PC-3 (cell line): ENCODE measurements around the gene ARV1. TPM values are rescaled to one million over a fixed set of nuclear protein-coding genes. Genes with fewer than 3 reads are reported as not detected.

Experiments used
- ATAC-seq: fragments of 200-7000 bp; cut with Tn5 transposase; 2 replicates; pipeline ENCODE4 v1.9.1; 2020; ENCODE audit warnings: mild to moderate bottlenecking, moderate library complexity
- BruUV-seq: library from RNA; stranded (reverse); fragments of 400-500 nt; replicated peaks from 2 replicates; lab custom pipeline; 2021; lab: Mats Ljungman, UMichigan
- CTCF ChIA-PET: fragments of 300-600 bp; sonication (Branson Sonifier 250); formaldehyde crosslinking; loops from one replicate; lab custom pipeline; 2022; ENCODE audit warnings: antibody characterized with exemption; lab: Charles Lee
- POLR2A ChIA-PET: fragments of 300-600 bp; sonication (Branson Sonifier 250); formaldehyde crosslinking; loops from one replicate; lab custom pipeline; 2022; ENCODE audit warnings: antibody characterized with exemption; ENCODE audit not compliant: unreplicated experiment; lab: Charles Lee
- DNase-seq: peaks from one replicate; pipeline ENCODE4 v3.0.0-alpha.2; 2015
- H2AFZ ChIP-seq: fragments of 300-600 bp; sonication (generic); 2 replicates; pipeline ENCODE4 v1.6.0; 2016; ENCODE audit warnings: antibody characterized with exemption, low read length
- H3F3A ChIP-seq: fragments of 300-600 bp; sonication (generic); one replicate; pipeline ENCODE4 v1.6.0; 2017; ENCODE audit warnings: antibody characterized with exemption, low read length, control low read depth, mild to moderate bottlenecking; ENCODE audit not compliant: unreplicated experiment
- H3K27ac ChIP-seq: fragments of 300-600 bp; sonication (generic); 2 replicates; pipeline ENCODE4 v1.5.1; 2016; ENCODE audit warnings: mild to moderate bottlenecking, low read length
- H3K27me3 ChIP-seq: fragments of 300-600 bp; sonication (generic); 2 replicates; pipeline ENCODE4 v1.6.1; 2016; ENCODE audit warnings: low read length, mixed read lengths
- H3K36me3 ChIP-seq: fragments of 300-600 bp; sonication (generic); 2 replicates; pipeline ENCODE4 v1.6.1; 2016; ENCODE audit warnings: low read depth, mixed run types, low read length, mixed read lengths
- H3K4me1 ChIP-seq: fragments of 300-600 bp; sonication (generic); 2 replicates; pipeline ENCODE4 v1.5.1; 2016; ENCODE audit warnings: low read length; ENCODE audit not compliant: insufficient read depth
- H3K4me2 ChIP-seq: fragments of 300-600 bp; sonication (generic); 2 replicates; pipeline ENCODE4 v1.6.0; 2016; ENCODE audit warnings: low read length
- H3K4me3 ChIP-seq: fragments of 300-600 bp; sonication (generic); 2 replicates; pipeline ENCODE4 v1.5.1; 2016; ENCODE audit warnings: mild to moderate bottlenecking, low read length, mixed read lengths
- H3K79me2 ChIP-seq: fragments of 300-600 bp; sonication (generic); 2 replicates; pipeline ENCODE4 v1.6.1; 2017; ENCODE audit warnings: low read length, mixed read lengths
- H3K9ac ChIP-seq: fragments of 300-600 bp; sonication (generic); 2 replicates; pipeline ENCODE4 v1.6.0; 2016; ENCODE audit warnings: mild to moderate bottlenecking, low read length
- H3K9me2 ChIP-seq: fragments of 300-600 bp; sonication (generic); replicated peaks from 2 replicates; pipeline ENCODE4 v1.6.1; 2016; ENCODE audit warnings: mixed run types, low read length, mixed read lengths
- H3K9me3 ChIP-seq: fragments of 300-600 bp; sonication (generic); 2 replicates; pipeline ENCODE4 v1.6.1; 2016; ENCODE audit warnings: low read length, mixed read lengths
- H4K20me1 ChIP-seq: fragments of 300-600 bp; sonication (generic); 2 replicates; pipeline ENCODE4 v1.6.1; 2016; ENCODE audit warnings: low read length, mixed read lengths
- CTCF ChIP-seq: fragments of 300-600 bp; sonication (generic); conservative IDR thresholded peaks from 2 replicates; pipeline ENCODE4 v1.5.1; 2017; ENCODE audit warnings: antibody characterized with exemption, low read depth, mild to moderate bottlenecking, low read length
- EZH2 ChIP-seq: fragments of 300-600 bp; sonication (generic); IDR thresholded peaks from one replicate; pipeline ENCODE4 v1.6.1; 2017; ENCODE audit warnings: antibody characterized with exemption, mild to moderate bottlenecking, low read length; ENCODE audit not compliant: unreplicated experiment
- EZH2phosphoT487 ChIP-seq: fragments of 300-600 bp; sonication (generic); IDR thresholded peaks from 2 replicates; pipeline ENCODE4 v1.6.1; 2018; ENCODE audit warnings: mild to moderate bottlenecking, antibody characterized with exemption, low read length, borderline replicate concordance
- intact Hi-C: fragments of 100-400 bp; cut with micrococcal nuclease; formaldehyde crosslinking; loops from 2 replicates; pipeline ENCODE4 v1.9.0; 2023
- total RNA-seq: library from RNA; depleted of rRNA; stranded (reverse); fragments of >200 nt; gene quantifications from 2 replicates; pipeline ENCODE4 v1.2.3, GENCODE V29; 2014

The ARV1 gene
- total RNA-seq, 1 experiment from 2014 or later, result 30.6 TPM

- peaks cover 11% of the 10 kb centered on the region; the same call in 1 of the 2 replicates for H4K20me1 ChIP-seq
- H3K9ac ChIP-seq, result no peak overlapping the region
- no peak overlapping the region for H3K27ac ChIP-seq
- H3K79me2 ChIP-seq, result peaks cover 60% of the 10 kb centered on the region
- no peaks in the 10 kb centered on the region for H3K27me3 ChIP-seq
- no TSS peak for BruUV-seq
- peaks cover 13% of the 10 kb centered on the region for H3K4me1 ChIP-seq
- DNase-seq (peak; percentile 77), ATAC-seq (peak; percentile 99)
- H3F3A ChIP-seq, result no peaks in the 10 kb centered on the region
- no peak for TF ChIP-seq EZH2
- no peak for TF ChIP-seq CTCF
- TF ChIP-seq EZH2phosphoT487, result no peak
- no peak overlapping the region for H2AFZ ChIP-seq
- H3K9me3 ChIP-seq, result no peaks in the 10 kb centered on the region
- intact Hi-C loops, result no loop called here
- ChIA-PET CTCF (no interaction called here), POLR2A (no interaction called here)
- H3K4me3 ChIP-seq, result no peak overlapping the region
- H3K9me2 ChIP-seq, result no peaks in the 10 kb centered on the region
- peak overlapping the region; percentile 20 for H3K4me2 ChIP-seq
- H3K36me3 ChIP-seq, result peaks cover 28% of the 10 kb centered on the region; the same call in 1 of the 2 replicates
These were observed 8.1 kb downstream of the ARV1 start for GRCh38 chr1:230986976-230987375.

- Histone ChIP-seq H3K79me2 (peaks cover 55% of the 10 kb centered on the region), H3K27me3 (no peaks in the 10 kb centered on the region), H3K36me3 (peaks cover 24% of the 10 kb centered on the region; the same call in 1 of the 2 replicates), H3F3A (no peaks in the 10 kb centered on the region), H2AFZ (no peak overlapping the region), H3K9me2 (no peaks in the 10 kb centered on the region), H4K20me1 (peaks cover 11% of the 10 kb centered on the region; the same call in 1 of the 2 replicates), H3K27ac (no peak overlapping the region), H3K4me2 (peak overlapping the region; percentile 20), H3K4me1 (peaks cover 15% of the 10 kb centered on the region), H3K9ac (no peak overlapping the region), H3K4me3 (no peak overlapping the region), H3K9me3 (no peaks in the 10 kb centered on the region)
- no TSS peak for BruUV-seq
- DNase-seq (no peak), ATAC-seq (no peak)
- TF ChIP-seq EZH2phosphoT487, result no peak
- TF ChIP-seq CTCF, result no peak
- no peak for TF ChIP-seq EZH2
- POLR2A ChIA-PET, result no interaction called here
- intact Hi-C loops, result no loop called here
- CTCF ChIA-PET, result no interaction called here
These were observed 8.6 kb downstream of the ARV1 start for GRCh38 chr1:230987448-230987847.

- H3K79me2 ChIP-seq, result peaks cover 38% of the 10 kb centered on the region
- TF ChIP-seq EZH2 (no peak), CTCF (no peak), EZH2phosphoT487 (no peak)
- H2AFZ ChIP-seq, result no peak overlapping the region
- H3K9ac ChIP-seq, result no peak overlapping the region
- no peaks in the 10 kb centered on the region for H3K27me3 ChIP-seq
- CTCF ChIA-PET, result no interaction called here
- no TSS peak for BruUV-seq
- H3K4me2 ChIP-seq, result no peak overlapping the region
- peak; percentile 66 for DNase-seq
- H3K36me3 ChIP-seq, result peaks cover 44% of the 10 kb centered on the region
- H3F3A ChIP-seq, result no peaks in the 10 kb centered on the region
- peaks cover 13% of the 10 kb centered on the region for H3K4me1 ChIP-seq
- no peak overlapping the region for H3K4me3 ChIP-seq
- intact Hi-C loops, result no loop called here
- no peaks in the 10 kb centered on the region for H3K9me2 ChIP-seq
- POLR2A ChIA-PET, result no interaction called here
- no peak overlapping the region for H3K27ac ChIP-seq
- no peak for ATAC-seq
- H4K20me1 ChIP-seq, result peaks cover 5% of the 10 kb centered on the region; the same call in 1 of the 2 replicates
- no peaks in the 10 kb centered on the region for H3K9me3 ChIP-seq
These were observed 13.3 kb downstream of the ARV1 start for GRCh38 chr1:230992100-230992774.
